HG03280 (cell line): ENCODE data around the gene NCOA1.
"Not testable (repeated sequence)": the region's sequence is repeated elsewhere in the genome, so short reads cannot be mapped to it uniquely, and the experiment has no call there.

ENCODE experiments used
- ATAC-seq: cut with Tn5 transposase; IDR thresholded peaks from one replicate; pipeline ENCODE4 v1.9.1; 2021; ENCODE audit warnings: mild to moderate bottlenecking, moderate library complexity; ENCODE audit not compliant: unreplicated experiment

Gene NCOA1

DNA sequence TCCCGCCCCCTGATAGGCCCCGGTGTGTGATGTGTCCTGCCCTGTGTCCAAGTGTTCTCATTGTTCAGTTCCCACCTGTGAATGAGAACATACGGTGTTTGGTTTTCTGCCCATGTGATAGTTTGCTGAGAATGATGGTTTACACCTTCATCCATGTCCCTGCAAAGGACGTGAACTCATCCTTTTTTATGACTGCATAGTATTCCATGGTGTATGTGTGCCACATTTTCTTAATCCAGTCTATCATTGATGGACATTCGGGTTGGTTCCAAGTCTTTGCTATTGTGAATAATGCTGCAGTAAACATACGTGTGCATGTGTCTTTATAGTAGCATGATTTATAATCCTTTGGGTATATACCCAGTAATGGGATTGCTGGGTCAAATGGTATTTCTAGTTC is 40.6 kb downstream of the NCOA1 start:
- not testable (repeated sequence) for ATAC-seq

DNA sequence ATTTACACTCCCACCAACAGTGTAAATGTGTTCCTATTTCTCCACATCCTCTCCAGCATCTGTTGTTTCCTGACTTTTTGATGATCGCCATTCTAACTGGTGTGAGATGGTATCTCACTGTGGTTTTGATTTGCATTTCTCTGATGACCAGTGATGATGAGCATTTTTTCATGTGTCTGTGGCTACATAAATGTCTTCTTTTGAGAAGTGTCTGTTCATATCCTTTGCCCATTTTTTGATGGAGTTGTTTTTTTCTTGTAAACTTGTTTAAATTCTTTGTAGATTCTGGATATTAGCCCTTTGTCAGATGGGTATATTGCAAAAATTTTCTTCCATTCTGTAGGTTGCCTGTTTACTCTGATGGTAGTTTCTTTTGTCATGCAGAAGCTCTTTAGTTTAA is 41.0 kb downstream of the NCOA1 start:
- not testable (repeated sequence) for ATAC-seq

DNA sequence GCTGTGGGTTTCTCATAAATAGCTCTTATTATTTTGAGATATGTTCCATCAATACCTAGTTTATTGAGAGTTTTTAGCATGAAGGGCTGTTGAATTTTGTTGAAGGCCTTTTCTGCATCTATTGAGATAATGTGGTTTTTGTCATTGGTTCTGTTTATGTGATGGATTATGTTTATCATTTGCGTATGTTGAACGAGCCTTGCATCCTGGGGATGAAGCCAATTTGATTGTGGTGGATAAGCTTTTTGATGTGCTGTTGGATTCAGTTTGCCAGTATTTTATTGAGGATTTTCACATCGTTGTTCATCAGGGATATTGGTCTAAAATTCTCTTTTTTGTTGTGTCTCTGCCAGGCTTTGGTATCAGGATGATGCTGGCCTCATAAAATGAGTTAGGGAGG is 42.5 kb downstream of the NCOA1 start:
- not testable (repeated sequence) for ATAC-seq

DNA sequence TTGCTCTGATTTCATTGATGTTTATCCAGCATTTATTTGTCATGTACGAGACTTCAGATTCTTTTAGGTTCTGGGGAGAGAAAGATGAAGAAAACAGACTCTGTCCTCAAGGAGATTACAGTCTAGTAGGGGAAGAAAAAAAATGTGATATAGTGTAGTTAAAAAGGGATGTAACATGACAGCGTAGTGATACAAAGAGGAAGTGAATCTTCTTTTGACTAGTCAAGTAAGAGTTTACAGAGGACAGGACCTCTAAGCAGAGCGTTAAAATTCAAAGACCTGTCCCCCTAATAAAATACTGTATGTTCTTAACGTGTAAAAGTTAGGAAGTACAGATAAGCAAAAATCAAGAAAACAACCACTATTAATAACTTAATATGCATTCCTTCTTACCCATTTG is 47.7 kb downstream of the NCOA1 start:
- no peak for ATAC-seq

DNA sequence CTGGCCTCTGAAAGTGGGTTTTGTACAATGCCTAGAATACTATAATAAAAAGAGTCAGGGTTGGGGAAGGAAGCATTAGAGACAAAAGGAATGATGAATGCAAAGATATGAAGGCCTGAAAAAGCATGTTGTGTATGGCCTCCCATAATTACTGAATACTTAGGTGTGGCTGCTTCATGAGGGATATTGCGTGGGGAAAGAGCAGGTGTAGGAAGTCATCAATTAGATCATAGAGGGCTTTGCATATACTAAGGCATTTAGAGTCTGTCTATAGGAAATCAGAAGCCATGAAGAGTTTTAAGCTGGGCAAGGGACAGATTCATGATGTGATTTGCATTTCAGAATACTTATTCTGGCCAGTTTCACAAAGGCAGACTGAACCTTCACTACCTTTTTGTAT is 48.2 kb downstream of the NCOA1 start:
- no peak for ATAC-seq

DNA sequence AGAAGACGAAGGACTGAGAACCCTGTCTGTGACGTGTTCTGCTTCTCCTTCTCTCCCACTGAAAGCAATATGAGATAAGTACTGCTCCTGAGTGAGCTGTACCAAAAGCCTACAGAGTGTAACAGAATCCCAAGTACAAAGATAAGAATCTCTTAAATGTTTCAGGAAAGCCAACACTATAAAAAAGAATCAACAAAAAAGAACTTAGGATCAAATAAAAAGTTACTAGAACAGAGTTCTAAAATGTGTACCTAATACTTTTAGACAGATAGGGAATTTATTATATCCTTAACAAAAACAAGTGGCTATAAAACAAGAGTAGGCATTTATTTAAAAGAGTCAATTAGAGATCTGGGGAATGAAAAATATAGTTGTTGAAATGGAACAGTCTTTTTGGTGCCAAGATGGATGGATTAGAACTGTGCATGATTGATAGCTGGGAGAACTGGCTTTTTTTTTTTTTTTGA is 49.0 kb downstream of the NCOA1 start:
- no peak for ATAC-seq

DNA sequence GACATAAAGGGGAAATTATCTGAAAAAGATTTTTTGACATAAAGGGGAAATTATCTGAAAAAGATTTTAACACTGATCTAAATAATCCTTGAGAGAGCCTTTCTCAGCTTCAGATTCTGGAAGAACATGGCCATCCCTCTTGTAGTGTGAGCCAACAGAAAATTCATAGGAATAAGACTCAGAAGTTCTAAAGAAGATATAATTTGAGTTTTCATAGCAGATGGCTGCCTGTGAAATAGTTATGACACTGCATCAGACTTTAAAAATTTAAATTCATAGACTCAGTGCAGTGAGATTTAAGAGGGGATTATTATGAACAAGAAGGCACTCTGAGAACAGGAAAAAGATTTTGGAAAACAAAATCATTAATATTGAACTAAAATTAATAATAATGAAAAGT is 50.6 kb downstream of the NCOA1 start:
- ATAC-seq, result no peak

DNA sequence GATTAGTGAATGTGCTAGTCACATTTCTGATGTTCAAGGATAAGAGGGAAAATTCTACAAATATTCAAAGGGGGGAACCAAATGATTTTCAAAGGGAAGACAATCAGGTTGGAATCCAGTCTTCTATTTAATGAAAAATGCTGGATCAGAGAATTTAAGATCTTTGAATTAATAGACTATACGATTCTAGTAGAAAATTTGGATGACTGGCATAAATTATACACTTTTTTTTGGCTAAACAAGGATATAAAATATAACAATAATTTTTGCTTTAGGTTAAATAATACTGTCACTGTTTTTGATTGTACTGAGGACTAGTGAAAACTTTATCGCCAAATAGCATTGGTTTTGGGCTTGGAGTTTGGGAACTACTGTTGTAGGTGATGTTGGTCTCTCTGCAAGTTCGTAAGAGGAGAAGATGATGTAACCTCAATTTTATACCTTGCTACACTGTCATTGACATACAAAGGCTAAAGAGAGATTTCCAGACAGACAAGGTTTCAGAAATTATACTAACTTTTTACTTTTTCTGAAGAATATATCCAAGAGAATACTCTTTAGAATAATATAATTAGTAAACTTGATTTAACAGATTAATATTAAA is 51.3 kb downstream of the NCOA1 start:
- no peak for ATAC-seq

DNA sequence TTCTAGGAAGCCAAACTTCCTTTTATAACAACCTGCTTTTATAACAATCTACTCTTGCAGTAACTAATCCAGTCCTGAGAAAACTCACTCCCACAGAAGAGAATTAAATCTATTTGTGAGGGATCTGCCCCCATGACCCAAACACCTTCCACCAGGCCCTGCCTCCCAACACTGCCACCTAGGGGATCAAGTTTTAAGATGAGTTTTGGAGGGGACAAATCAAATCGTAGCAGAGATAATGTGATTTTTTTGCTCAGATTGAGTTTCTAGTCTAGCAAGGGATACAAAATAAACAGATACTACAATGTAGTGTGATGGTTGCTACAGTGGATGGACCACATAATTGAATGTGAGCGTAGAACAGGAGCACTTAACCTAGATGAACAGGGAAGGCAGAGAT is 52.2 kb downstream of the NCOA1 start:
- no peak for ATAC-seq

DNA sequence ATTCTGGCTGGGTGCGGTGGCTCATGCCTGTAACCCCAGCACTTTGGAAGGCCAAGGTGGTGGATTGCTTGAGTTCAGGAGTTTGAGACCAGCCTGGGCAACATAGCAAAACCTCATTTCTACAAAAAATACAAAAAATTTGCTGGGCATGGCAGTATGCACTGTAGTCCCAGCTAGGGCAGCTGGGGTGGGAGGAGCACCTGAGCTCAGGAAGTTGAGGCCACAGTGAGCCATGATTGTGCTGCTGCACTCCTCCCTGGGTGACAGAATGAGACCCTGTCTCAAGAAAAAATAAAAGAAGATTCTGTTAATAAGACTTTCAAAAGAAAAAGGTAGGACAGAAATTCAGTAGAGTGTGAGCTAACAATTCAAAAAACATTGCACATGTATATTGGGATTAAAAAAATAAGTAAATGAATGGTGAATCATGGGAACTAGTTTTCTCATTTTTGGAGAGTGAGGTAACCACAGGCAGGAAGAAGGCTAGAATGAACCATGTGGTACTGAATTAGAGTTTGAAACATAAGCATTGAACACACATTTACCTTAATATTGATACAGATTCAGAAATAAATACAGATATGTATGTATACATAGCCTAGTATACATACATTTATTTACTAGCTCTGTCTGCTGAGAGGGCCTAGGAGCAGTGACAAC is 53.5 kb downstream of the NCOA1 start:
- ATAC-seq, result no peak

DNA sequence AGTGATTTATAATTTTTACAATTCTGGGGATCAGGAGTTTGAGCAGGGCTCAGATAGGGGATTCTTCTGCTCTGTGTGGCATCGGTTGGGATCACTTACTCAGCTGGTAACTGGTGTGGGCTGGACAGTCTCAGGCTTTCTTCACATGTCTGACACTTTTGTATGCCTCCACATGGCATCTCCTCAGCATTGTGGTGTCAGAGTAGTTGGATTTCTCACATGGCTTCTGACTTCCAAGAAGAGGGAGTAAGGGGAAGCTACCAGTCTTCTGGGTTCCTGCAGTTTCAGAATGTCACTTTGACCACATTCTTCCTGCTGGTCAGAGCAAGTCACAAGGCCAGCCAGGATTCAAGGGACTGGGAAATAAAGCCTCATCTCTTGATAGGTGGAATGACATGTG is 55.6 kb downstream of the NCOA1 start:
- ATAC-seq, result no peak

DNA sequence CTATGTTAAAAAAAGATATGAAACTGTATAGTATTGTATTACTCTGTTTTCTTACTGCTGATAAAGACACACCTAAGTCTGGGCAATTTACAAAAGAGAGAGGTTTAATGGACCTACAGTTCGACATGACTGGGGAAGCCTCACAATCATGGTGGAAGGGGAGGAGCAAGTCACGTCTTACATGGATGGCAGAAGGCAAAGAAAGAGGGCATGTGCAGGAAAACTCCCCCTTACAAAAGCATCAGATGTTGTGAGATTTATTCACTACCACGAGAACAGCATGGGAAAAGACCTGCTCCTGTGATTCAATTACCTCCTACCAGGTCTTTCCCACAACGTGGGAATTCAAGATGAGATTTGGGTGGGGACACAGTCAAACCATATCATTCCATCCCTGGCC is 57.0 kb downstream of the NCOA1 start:
- ATAC-seq, result no peak

DNA sequence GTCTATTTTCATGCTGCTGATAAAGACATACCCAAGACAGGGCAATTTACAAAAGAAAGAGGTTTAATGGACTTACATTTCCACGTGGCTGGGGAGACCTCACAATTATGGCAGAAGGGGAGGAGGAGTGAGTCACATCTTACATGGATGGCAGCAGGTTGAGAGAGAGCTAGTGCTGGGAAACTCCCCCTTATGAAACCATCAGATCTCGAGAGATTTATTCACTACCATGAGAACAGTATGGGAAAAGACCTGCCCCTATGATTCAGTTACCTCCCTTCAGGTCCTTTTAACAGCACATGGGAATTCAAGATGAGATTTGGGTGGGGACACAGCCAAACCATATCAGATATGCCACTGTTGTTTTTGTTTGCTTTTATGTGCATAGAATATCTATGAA is 59.2 kb downstream of the NCOA1 start:
- ATAC-seq, result not testable (repeated sequence)

DNA sequence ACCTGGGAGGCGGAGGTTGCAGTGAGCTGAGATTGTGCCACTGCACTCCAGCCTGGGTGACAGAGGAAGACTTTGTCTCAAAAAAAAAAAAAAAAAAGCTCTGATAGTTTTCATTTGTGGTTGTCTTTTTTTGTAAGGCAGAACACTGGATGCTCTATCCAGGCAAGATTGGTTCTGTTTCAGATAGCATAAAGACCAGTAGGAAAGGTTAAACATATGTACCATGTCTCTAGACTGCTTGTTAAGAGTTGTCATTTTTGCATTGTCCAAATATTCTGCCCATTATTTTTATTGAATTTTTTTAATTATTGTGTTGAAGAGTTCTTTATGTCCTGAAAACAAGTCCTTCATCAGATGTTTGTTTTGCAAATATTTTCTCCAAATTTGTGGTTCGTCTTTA is 60.0 kb downstream of the NCOA1 start:
- no peak for ATAC-seq

DNA sequence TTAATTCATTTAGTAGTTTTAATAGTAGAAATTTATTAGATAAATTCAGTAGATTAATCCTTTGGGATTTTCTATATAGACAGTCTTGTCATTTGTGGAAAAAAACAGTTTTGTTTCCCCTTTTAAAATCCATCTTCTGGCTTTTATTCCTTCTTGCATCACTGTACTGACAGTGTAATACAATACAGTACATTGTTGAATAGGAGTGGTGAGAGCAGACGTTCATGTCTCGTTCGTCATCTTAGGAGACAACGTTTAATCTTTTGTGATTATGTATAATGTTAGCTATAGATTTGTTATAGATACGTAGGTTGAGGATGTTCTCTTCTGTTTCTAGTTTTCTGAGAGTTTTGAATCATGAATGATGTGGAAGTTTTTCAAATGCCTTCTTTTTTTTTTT is 61.8 kb downstream of the NCOA1 start:
- ATAC-seq, result no peak

DNA sequence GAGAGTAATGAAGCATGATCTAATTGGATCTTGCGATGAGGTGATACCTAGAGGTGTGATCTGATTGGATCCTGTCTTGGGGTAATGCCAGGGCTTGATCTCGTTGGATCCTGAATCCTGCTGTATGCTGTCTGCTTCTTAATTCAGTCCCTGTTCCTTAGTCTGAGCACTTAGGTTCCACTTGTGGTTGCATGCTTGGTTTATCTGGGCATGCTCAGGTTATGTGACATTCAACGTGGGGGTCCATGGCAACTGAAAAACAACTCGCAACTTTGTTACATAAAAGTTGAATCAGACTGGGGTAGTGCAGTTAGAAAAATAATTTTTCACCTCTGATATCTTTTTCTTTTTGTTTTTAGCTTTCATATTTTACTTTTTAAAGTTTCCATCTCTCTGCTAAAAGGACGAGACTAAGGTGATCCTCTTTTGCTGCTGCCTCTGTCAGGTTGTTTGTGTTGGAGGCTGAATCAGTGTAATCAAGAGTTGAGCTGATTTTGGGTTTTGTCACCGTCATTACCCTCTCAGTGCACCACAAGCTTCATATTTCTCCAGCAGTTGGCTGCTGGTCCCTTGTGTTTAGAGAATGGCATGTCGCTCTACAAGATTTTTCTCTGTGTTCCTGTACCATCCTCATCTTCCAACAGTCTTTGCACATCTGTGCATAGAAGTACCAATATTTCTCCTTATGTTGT is 67.9 kb downstream of the NCOA1 start:
- ATAC-seq, result no peak

DNA sequence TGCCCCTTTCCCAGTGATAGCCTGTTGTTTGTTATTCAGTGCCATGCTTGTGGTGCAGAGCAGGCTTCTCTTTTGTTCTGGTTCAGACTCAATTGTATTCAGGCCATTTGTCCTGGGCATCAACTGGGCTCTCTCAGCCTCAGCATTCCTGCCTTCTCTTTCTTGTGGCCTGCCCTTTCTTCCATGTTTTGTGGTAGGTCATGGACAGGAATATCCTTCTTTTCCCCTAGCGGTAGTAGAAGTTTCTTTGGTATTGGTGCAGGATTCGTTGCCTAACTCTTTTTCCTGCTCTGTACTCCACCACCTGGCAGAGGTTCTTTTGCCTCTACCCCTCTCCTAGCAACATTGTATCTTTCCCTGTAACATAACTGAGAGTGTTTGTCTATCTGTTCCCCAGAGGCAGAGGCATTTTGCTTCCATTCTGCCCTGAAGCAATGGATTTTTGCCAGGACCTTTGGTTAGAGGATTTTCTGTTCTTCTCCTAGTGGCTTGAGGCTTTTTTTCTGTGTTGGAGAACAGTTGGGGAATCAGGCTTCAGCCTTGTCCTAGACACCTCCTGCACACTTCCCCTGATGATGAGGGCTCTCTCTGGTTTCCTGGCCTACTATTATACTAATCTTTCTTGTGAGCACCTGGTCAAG is 68.5 kb downstream of the NCOA1 start:
- ATAC-seq, result no peak

DNA sequence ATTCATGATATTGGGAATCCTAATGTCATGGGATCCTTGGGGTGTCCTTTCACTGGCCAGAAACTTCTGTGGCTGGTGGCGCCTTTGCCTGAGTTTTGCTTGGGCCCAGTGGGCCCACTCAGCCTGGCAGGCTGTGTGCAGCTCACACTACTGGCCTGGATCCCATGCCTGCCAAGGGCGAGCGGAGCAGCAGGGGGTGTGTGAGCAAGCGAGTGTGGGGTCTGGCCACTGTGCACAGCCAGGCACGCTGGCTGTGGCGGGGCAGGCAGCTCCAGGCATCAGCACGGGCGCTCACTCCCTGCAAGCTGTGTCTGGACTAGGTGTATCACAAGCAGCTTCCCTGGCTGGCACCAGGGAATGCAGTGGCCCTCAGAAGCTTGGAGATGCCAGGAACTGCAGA is 74.5 kb downstream of the NCOA1 start:
- ATAC-seq, result no peak

DNA sequence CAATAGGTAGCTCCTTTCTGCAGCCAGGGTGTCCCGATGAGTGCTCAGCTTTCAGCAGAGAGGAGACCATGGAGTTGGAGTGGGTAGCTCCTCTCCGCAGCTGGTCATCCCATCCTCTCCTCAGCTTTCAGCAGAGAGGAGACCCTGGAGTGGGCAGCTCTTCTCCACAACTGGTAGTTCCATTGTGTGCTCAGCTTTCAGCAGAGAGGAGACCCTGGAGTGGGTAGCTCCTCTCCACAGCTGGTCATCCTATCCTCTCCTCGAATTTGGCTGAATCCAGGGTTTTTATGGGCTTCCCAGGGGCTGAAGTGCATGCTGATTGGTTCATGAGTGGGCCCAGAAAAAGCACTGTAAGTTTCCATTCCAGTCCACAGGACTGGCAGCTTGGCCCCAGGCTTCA is 75.2 kb downstream of the NCOA1 start:
- ATAC-seq, result no peak

DNA sequence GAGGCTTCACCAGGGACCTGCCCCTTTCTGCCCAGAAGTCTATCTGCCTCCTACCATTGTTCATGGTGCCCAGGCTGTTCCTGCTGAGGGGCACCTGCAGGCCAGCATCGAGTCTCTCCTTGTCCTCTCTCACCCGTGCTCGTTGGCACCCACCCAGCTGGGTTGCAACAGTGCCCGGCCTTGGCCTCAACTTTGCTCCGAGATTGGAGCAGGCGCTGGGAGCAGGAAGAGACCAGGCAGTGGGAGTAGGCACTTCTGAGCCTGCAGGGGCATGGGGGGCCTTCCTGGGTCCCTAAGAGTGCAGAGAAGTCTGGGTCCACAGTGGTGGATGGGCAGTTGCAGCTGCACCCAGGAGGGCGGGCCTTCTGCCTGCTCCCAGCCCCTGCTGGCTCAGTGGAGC is 75.6 kb downstream of the NCOA1 start:
- ATAC-seq, result no peak

DNA sequence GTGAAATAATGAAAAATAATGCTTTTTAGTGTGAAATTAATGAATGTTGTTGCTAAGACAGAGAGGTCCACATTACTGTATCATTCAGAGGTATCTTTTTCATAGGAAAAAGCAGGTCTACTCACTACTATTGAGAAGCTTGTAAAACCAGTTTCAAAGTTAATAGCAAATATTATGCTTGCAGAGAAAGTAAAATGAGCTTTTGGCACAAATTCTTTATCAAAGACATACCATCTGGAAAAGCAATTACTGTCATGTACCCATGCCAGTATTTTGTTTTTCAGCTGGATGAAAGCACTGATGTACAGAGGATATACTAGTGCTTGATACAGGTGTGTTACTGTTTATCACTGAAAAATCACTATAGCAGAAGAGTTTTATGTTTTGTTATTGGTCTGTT is 77.5 kb downstream of the NCOA1 start:
- no peak for ATAC-seq

DNA sequence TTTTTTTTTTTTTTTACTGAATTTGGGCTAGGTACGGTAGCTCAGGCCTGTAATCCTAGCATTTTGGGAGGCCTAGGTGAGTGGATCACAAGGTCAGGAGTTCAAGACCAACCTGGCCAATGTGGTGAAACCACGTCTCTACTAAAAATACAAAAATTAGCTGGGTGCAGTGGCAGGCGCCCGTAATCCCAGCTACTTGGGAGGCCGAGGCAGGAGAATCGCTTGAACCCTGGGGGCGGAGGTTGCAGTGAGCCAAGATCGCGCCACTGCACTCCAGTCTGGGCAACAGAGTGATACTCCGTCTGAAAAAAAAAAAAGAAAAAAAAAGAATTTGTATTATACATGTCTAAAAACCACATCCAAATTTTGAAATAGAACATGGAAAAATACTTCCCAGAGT is 78.5 kb downstream of the NCOA1 start:
- ATAC-seq, result not testable (repeated sequence)
